Cardiac septum (tissue), 1 donor: ENCODE results near the gene PALLD. TPM values are rescaled to one million over a fixed set of nuclear protein-coding genes. Genes with fewer than 3 reads are reported as not detected.
"Not testable (repeated sequence)": the region's sequence is repeated elsewhere in the genome, so short reads cannot be mapped to it uniquely, and the experiment has no call there.

ENCODE experiments used
- DNase-seq: peaks from one replicate; pipeline ENCODE4 v3.0.0-alpha.2; 2020; ENCODE audit warnings: low spot score
- intact Hi-C: fragments of 100-400 bp; cut with DNase I; formaldehyde crosslinking; loops from one replicate; pipeline ENCODE4 v1.14.0; 2022
- total RNA-seq: library from RNA; stranded (reverse); fragmentation: NEBNext Ultra II Directional; extraction: Animal tissue kit (Norgen Biotek cat#: 25700); gene quantifications from one replicate; pipeline ENCODE4 v1.2.1, GENCODE V29; 2021
- donor health status: DM: no; HTN: no; CAD: no.

PALLD gene
- total RNA-seq, 1 donor from 2014 or later: 705 TPM

GRCh38 chr4:168488869-168489274 lies 8.0 kb upstream of the PALLD start:
- DNase-seq: no peak
- intact Hi-C loops: loop anchor here (10.0 kb wide), 1 partner anchor 304 kb away; no protein-coding TSS in a partner anchor

GRCh38 chr4:168489616-168490015 lies 7.2 kb upstream of the PALLD start:
- intact Hi-C loops: loop anchor here (10.0 kb wide), 1 partner anchor 305 kb away; no protein-coding TSS in a partner anchor

DNA sequence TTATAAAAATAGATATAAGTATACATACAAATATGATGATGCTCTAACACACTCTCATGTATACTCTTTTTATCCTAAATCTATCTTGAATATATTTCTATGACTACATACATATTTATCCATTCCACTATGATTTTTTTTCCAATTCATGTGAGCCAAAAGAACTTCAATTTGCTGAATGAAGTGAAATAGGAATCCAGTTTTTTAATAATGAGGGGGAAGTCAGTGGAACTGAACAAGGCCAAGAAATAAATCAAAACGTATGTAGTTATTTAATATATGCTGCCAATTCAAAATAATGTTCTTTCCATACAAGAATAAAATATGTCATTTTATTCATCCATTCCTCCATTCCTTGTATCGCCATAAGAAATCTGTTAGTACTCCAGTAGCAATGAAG lies 6.1 kb upstream of the PALLD start:
- DNase-seq: no peak
- intact Hi-C loops: no loop called here

More at GRCh38 chr4:168489616-168490015, 7.2 kb upstream of the PALLD start:
- no peak for DNase-seq

DNA sequence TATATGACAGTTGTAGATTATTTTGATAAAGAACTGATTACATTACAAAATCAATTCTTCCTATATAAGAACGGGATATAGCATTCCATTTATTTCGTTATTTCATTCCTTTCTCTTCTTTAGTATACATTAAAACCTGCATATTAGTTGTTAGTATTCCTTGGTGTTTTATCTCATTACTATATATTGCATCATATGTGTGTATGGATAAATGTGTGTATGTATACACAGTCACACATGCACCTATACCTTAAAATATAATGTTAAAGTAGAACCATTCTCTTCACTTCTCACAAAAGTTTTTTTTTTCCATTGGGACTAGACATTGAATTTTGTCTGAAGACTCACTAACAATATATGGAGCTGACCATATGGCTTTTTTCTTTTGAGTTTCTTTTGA lies 5.3 kb upstream of the PALLD start:
- DNase-seq: no peak
- intact Hi-C loops: no loop called here

DNA sequence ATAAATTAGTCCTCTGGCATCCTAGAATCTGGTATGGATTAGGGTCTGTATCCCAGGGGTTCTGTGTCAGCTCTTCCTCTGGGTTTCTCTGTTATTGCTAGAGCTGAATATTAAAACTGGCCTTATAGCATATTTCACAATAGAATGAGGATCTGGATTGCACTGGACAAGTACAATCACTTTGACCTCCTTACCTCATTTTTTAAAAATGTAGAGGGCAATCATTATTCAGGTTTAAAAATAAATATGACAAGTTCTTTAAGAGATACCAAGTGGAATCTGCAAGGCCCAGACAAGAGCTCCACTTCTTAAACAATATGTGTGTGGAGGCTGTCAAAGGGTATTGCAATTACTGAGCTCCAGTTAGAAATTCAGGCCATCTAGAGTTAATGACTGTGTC lies 1.4 kb downstream of the PALLD start:
- intact Hi-C loops: loop anchor here (5.0 kb wide), 2 partner anchors 119 to 236 kb away; no protein-coding TSS in a partner anchor
- no peak for DNase-seq

DNA sequence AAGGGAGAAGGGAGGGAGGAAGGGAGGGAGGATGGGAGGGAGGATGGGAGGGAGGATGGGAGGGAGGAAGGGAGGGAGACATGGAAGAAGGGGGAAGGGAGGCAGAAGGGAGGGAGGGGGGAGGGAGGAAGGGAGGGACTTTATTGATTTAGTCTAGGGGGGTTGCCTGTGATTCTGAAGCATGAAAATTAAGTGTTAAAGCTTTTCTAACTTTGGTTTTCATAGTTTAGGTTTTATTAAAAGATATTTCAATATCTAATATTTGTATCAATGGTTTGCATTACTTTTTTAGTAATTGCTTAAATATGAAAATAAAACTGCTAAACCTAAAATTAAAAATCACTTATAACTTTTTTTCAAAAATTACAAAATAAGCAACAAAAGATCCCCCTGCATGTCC lies 2.4 kb downstream of the PALLD start:
- no peak for DNase-seq
- intact Hi-C loops: loop anchor here (5.0 kb wide), 2 partner anchors 118 to 237 kb away; no protein-coding TSS in a partner anchor

- intact Hi-C loops: no loop called here
- DNase-seq: no peak
Measured at GRCh38 chr4:168501407-168501806, 4.6 kb downstream of the PALLD start.

GRCh38 chr4:168502861-168503260 lies 6.0 kb downstream of the PALLD start:
- DNase-seq: no peak
- intact Hi-C loops: no loop called here

- DNase-seq: no peak
- intact Hi-C loops: no loop called here
Measured at GRCh38 chr4:168503652-168504362, 7.0 kb downstream of the PALLD start.

DNA sequence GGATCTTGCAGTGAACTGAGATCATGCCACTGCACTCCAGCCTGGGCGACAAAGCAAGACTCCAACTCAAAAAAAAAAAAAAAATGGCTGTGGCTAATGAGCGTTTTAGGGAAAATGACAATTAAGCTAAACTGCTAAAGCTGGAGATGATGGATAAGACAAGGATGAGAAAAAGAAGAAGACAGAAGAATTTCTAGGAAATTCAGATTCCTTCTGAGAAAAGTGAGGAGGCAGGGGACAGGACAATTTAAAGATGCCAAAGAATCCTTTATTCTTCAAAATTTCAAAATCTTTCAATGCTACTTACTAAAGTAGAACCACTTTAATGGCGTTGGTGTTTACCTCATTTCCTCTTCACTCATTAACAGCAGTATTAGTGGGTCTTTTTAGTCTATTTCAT lies 7.7 kb downstream of the PALLD start:
- DNase-seq: no peak
- intact Hi-C loops: no loop called here

DNA sequence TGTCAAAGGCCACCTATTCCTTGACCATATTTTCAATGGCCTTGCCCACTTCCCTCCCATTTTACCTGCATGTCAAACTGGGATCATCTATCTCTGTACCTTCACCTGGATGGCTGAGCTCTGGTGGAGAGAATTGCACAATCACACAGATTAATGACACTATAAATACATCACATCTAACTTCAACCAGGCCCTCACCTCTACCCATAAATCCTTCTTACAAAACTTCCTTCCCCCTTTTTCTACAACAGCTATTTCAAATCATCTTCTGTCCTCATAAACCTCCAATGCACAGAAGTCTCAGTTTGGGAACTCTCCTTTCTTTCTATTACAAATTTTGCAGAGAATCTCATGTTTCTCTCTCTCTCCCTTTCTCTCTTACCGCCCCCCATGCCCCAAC lies 9.2 kb downstream of the PALLD start:
- intact Hi-C loops: no loop called here
- no peak for DNase-seq

DNA sequence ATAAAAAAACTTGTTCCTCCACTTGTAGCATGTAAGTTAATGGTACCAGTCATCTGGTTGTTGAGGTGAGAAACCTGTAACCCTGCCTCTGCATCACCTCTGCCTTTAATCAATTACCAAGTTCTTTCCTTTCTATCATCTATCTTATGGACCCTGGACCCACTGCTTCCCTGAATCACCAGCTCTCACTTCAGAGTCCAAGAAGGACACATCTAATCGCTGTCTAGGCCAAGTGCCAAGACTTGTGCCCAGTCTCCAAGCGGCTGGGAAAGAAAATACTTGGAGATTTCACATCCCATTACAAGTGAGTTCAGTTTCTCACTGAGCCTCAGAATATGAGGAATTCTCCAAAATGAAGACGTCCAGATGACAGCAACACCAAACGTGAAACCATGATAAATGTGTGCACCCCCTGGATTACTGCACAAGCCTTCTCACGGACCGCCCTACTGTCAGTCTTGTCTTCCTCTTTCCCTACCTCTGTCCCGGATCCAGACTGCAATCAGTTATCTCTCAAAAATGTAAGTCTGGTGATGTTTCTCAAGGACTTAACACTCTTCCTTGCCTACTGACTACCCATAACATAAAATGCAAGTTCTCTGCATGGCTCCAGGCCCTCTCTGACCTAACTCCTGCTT lies 10.4 kb downstream of the PALLD start:
- DNase-seq: no peak
- intact Hi-C loops: no loop called here

- intact Hi-C loops: no loop called here
- DNase-seq: no peak
Measured at GRCh38 chr4:168508683-168509082, 11.8 kb downstream of the PALLD start.

DNA sequence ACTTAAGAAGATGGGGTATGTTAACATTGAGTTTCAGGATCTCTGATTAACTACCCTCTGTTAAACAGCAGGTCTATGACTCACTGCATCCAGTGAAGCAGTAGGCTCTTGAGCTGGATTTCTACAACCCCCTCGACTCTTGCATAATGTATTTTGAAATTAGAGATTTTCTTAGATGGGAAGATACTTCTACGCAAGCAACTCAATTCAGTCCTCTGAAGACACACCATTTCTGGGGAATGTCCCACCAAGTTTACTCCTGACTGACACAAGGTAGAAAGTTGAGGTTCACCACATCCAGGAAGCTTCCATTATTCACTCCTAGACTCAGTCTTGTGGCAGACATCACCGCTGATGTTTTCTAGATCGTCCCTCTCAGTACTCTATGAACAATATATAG lies 12.9 kb downstream of the PALLD start:
- intact Hi-C loops: loop anchor here (5.0 kb wide), 1 partner anchor 413 kb away; no protein-coding TSS in a partner anchor
- no peak for DNase-seq

- no peak for DNase-seq
- intact Hi-C loops: loop anchor here (5.0 kb wide), 1 partner anchor 410 kb away; no protein-coding TSS in a partner anchor
Measured at GRCh38 chr4:168511780-168512489, 15.1 kb downstream of the PALLD start.

GRCh38 chr4:168513826-168514225 lies 17.0 kb downstream of the PALLD start:
- intact Hi-C loops: loop anchor here (5.0 kb wide), 1 partner anchor 408 kb away; no protein-coding TSS in a partner anchor
- not testable (repeated sequence) for DNase-seq

- no peak for DNase-seq
- intact Hi-C loops: loop anchor here (5.0 kb wide), 1 partner anchor 408 kb away; no protein-coding TSS in a partner anchor
Measured at GRCh38 chr4:168514249-168514852, 17.5 kb downstream of the PALLD start.

- DNase-seq: no peak
- intact Hi-C loops: no loop called here
Measured at GRCh38 chr4:168515222-168516011, 18.6 kb downstream of the PALLD start.

DNA sequence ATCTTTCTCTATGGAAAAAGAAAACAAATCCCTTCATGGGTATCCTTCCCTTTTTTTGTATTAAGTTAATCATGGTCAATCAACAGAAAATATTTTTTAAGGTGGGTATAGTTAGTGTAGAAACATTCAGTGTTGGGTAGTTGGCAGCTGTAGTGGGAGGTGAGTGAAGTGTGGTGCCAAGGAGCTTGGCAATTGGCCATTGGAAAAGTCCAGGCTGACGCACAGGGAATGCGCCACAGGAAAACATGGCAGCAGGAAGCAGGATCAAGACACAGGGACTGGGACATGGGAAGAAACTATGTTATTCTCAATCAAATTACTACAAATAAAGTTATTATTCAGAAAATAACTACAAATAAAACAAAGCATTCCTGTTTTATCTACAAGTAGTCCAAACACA lies 20.0 kb downstream of the PALLD start:
- no peak for DNase-seq
- intact Hi-C loops: no loop called here
